Right atrium auricular region (tissue), 2 donors: Measurements from ENCODE around the gene SYNJ2. TPM values are rescaled to one million over a fixed set of nuclear protein-coding genes. Genes with fewer than 3 reads are reported as not detected.

Experiments
- DNase-seq: peaks from one replicate; pipeline ENCODE4 v3.0.0-alpha.2; 2019; ENCODE audit warnings: low spot score
- H3K27ac ChIP-seq, 2 donors: fragments of 200-600 bp; sonication (generic); 1 replicate in 1 of 2; 2 replicates in 1 of 2; pipeline ENCODE4 v1.5.1; 2016 to 2019
- H3K27me3 ChIP-seq, 2 donors: fragments of 200-600 bp; sonication (generic); one replicate each; pipeline versions ENCODE4 v1.5.1 to v1.6.0; 2017 to 2019
- H3K36me3 ChIP-seq: fragments of 200-600 bp; sonication (generic); one replicate; pipeline ENCODE4 v1.5.1; 2016
- H3K4me1 ChIP-seq, 2 donors: fragments of 200-600 bp; sonication (generic); one replicate each; pipeline versions ENCODE4 v1.5.1 to v1.6.0; 2017 to 2019
- H3K4me3 ChIP-seq, 2 donors: fragments of 200-600 bp; sonication (generic); 1 replicate in 1 of 2; 2 replicates in 1 of 2; pipeline ENCODE4 v1.5.1; 2017 to 2019; ENCODE audit warnings: mild to moderate bottlenecking in 1 of 2, moderate library complexity in 1 of 2
- H3K9me3 ChIP-seq, 2 donors: fragments of 200-600 bp; sonication (generic); one replicate each; pipeline ENCODE4 v1.5.1; 2019
- CTCF ChIP-seq, 2 donors: fragments of 200-600 bp; sonication (generic); IDR thresholded peaks; one replicate each; pipeline ENCODE4 v1.5.1; 2019; ENCODE audit warnings: antibody characterized with exemption in 2 of 2
- total RNA-seq, 2 donors: library from RNA; depleted of rRNA; stranded (reverse); fragments of >200 nt; gene quantifications; one replicate each; pipeline ENCODE4 v1.1.0, GENCODE V29; 2016

Gene SYNJ2
- total RNA-seq, 2 donors from 2014 or later: 10.1 to 20.0 TPM

DNA sequence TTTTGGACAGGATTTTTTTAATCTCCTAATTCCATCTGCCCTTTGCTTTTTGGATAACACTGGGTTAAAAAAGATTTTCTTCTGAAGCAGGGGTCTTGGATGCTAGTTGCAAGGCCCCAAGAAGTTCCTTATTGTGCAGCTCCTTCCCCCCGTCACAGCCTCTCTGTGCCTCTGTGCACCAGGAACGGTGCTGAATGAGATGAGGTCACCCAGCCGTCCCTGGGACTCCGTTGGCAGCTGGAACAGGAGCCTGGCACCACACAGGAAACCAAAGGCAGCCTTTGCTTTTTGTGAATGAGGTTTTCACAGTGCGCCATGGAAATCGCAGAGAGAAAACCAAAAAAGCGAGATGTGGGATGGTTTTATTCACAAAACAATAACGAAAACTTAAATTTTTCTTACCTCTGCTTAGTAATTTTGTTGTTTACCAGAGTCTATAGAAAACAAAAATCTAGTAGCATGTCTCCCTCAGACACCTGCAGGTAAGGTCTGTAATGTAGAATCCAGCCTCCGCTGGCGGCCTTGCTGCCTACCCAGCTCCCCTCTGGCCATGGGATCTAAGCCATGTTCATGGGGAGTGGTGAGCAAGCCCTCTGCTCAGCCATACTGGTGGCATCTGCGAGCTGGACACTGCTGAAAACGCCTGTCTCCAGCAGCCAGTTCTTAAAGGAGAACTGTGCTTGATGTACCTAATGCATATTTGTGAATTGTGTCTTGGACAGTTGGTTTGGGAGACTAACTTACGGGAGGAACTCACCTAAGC is 40.4 kb upstream of the SYNJ2 start:
- no peak for DNase-seq

GRCh38 chr6:157942351-157942750 is 39.3 kb upstream of the SYNJ2 start:
- no peak for TF ChIP-seq CTCF (IDR thresholded peaks at IDR 0.05)
- Histone ChIP-seq H3K27ac (no peak overlapping the region), H3K36me3 (peaks cover 81% of the 10 kb centered on the region), H3K4me3 (no peak overlapping the region), H3K27me3 (no peaks in the 10 kb centered on the region), H3K9me3 (no peaks in the 10 kb centered on the region), H3K4me1 (no peaks in the 10 kb centered on the region)
- DNase-seq: no peak

More for the DNA sequence above, 40.4 kb upstream of the SYNJ2 start:
- no peaks in the 10 kb centered on the region for H3K4me1 ChIP-seq
- no peak overlapping the region for H3K27ac ChIP-seq
- no peak for TF ChIP-seq CTCF (IDR thresholded peaks at IDR 0.05)
- no peak overlapping the region for H3K4me3 ChIP-seq
- H3K9me3 ChIP-seq: no peaks in the 10 kb centered on the region
- H3K36me3 ChIP-seq: peaks cover 83% of the 10 kb centered on the region
- no peaks in the 10 kb centered on the region for H3K27me3 ChIP-seq

- Histone ChIP-seq H3K27me3 (no peaks in the 10 kb centered on the region), H3K4me3 (no peak overlapping the region), H3K36me3 (peaks cover 70% of the 10 kb centered on the region), H3K27ac (no peak overlapping the region), H3K4me1 (no peaks in the 10 kb centered on the region), H3K9me3 (no peaks in the 10 kb centered on the region)
- no peak for TF ChIP-seq CTCF (IDR thresholded peaks at IDR 0.05)
- DNase-seq: no peak
Observed at GRCh38 chr6:157943249-157943963, 38.3 kb upstream of the SYNJ2 start.

GRCh38 chr6:157943964-157944283 is 37.7 kb upstream of the SYNJ2 start:
- TF ChIP-seq CTCF (IDR thresholded peaks at IDR 0.05): no peak
- H3K27me3 ChIP-seq: no peaks in the 10 kb centered on the region
- H3K4me1 ChIP-seq: no peaks in the 10 kb centered on the region
- DNase-seq: no peak
- H3K27ac ChIP-seq: no peak overlapping the region
- H3K9me3 ChIP-seq: no peaks in the 10 kb centered on the region
- peaks cover 66% of the 10 kb centered on the region for H3K36me3 ChIP-seq
- no peak overlapping the region for H3K4me3 ChIP-seq

DNA sequence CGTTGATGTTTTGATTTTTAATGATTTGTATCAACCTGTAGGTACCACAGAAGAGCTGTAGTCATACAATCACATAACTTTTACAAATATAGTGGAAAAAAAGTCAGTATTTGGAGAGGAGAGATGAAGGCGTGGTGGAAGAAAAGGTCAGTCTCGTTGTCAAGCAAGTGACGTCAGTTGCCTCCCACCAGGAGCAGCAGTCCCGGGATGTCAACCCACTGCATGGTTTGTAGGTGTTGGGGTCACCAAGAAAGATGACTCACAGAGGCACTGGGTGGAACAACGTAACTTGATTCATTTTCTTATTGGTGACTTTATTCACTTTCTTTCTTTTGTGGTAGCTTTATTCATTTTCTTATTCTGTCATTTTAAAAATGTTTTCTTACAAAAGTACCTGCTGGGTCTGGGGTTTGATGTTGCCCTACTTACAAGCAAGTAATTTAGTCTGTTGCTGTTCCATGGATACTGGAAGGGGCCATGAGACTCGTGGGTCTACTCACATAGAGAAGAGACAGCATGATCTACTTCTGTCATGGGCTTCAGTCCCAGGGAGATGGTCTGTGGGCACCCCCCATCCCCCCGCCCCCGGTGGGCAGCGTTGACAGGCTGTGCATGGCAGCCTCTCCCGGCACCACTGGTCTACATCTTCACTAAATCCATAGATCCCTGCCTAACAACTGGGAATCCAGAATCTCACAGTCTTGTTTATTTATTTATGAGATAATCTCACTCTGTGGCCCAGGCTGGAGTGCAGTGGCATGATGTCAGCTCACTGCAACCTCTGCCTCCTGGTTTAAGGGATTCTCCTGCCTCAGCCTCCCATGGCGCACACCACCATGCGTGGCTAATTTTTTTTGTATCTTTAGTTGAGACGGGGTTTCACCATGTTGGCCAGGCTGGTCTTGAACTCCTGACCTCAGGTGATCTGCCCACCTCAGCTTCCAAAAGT is 36.4 kb upstream of the SYNJ2 start:
- DNase-seq: no peak
- H3K27me3 ChIP-seq: no peaks in the 10 kb centered on the region
- H3K36me3 ChIP-seq: peaks cover 52% of the 10 kb centered on the region
- no peaks in the 10 kb centered on the region for H3K4me1 ChIP-seq
- H3K9me3 ChIP-seq: peaks cover 0 to 6% of the 10 kb centered on the region in 2 donors
- no peak overlapping the region for H3K4me3 ChIP-seq
- H3K27ac ChIP-seq: no peak overlapping the region
- TF ChIP-seq CTCF (IDR thresholded peaks at IDR 0.05): no peak
